Left lung (tissue), 10 donors: ENCODE data around the gene BPIFB2. TPM values are rescaled to one million over a fixed set of nuclear protein-coding genes. Genes with fewer than 3 reads are reported as not detected.

Source experiments
- ATAC-seq: fragments of 200-7000 bp; cut with Tn5 transposase; one replicate; pipeline ENCODE4 v1.9.1; 2020; ENCODE audit warnings: moderate library complexity
- DNase-seq, 4 donors: peaks; one replicate each; pipeline ENCODE4 v3.0.0-alpha.2; 2013 to 2020
- H3K27ac ChIP-seq, 2 donors: fragments of 200-600 bp; sonication (generic) in 1 of 2; one replicate each; pipeline versions ENCODE4 v1.5.0 to v1.8.0; 2020 to 2021
- H3K27me3 ChIP-seq, 2 donors: fragments of 200-600 bp; sonication (generic) in 1 of 2; one replicate each; pipeline versions ENCODE4 v1.5.0 to v1.8.0; 2020 to 2021
- H3K36me3 ChIP-seq, 2 donors: fragments of 200-600 bp; sonication (generic) in 1 of 2; one replicate each; pipeline versions ENCODE4 v1.5.0 to v1.8.0; 2020 to 2021
- H3K4me1 ChIP-seq, 2 donors: fragments of 200-600 bp; one replicate each; pipeline ENCODE4 v1.8.0; 2021
- H3K4me3 ChIP-seq, 2 donors: fragments of 200-600 bp; sonication (generic) in 1 of 2; one replicate each; pipeline versions ENCODE4 v1.5.0 to v1.8.0; 2020 to 2021; ENCODE audit warnings: mild to moderate bottlenecking in 1 of 2
- H3K9me3 ChIP-seq, 2 donors: fragments of 200-600 bp; sonication (generic) in 1 of 2; one replicate each; pipeline versions ENCODE4 v1.5.0 to v1.8.0; 2020 to 2021
- CTCF ChIP-seq, 2 donors: fragments of 200-600 bp; sonication (generic) in 1 of 2; IDR thresholded peaks; one replicate each; pipeline versions ENCODE4 v1.5.0 to v1.8.0; 2021; ENCODE audit warnings: antibody characterized with exemption in 2 of 2
- intact Hi-C, 2 donors: fragments of 100-400 bp; cut with DNase I; formaldehyde crosslinking; loops; one replicate each; pipeline versions ENCODE4 v1.11.2 to v1.14.2; 2022
- polyA plus RNA-seq, 6 donors: library from polyadenylated mRNA; unstranded; fragments of 120-200 nt; gene quantifications; one replicate each; pipeline ENCODE4 v1.2.1, GENCODE V29; 2013; ENCODE audit not compliant: insufficient read length in 6 of 6
- total RNA-seq, 2 donors: library from RNA; stranded (reverse); fragmentation: NEBNext Ultra II Directional; extraction: Animal tissue kit (Norgen Biotek cat#: 25700); gene quantifications; one replicate each; pipeline ENCODE4 v1.2.1, GENCODE V29; 2021
- donor health status: DM: no; HTN: yes; CAD: no.
- donor health status: DM: no; HTN: no; CAD: no.

BPIFB2 gene
- total and polyA plus RNA-seq, 8 donors, result 0.65 TPM; not detected in 7

- ATAC-seq, result no peak
- no peak overlapping the region for H3K27ac ChIP-seq
- no peak for DNase-seq
- intact Hi-C loops, result no loop called here
- no peaks in the 10 kb centered on the region for H3K36me3 ChIP-seq
- H3K4me1 ChIP-seq, result no peaks in the 10 kb centered on the region
- no peaks in the 10 kb centered on the region for H3K27me3 ChIP-seq
- H3K9me3 ChIP-seq, result no peaks in the 10 kb centered on the region
- no peak for TF ChIP-seq CTCF (IDR thresholded peaks at IDR 0.05)
- no peak overlapping the region for H3K4me3 ChIP-seq
Measured at GRCh38 chr20:32979201-32979998, 28.1 kb upstream of the BPIFB2 start.

- H3K4me1 ChIP-seq, result no peaks in the 10 kb centered on the region
- H3K4me3 ChIP-seq, result no peak overlapping the region
- no peaks in the 10 kb centered on the region for H3K9me3 ChIP-seq
- no peaks in the 10 kb centered on the region for H3K36me3 ChIP-seq
- ATAC-seq (no peak), DNase-seq (no peak)
- no peak for TF ChIP-seq CTCF (IDR thresholded peaks at IDR 0.05)
- intact Hi-C loops, result no loop called here
- H3K27ac ChIP-seq, result no peak overlapping the region
- no peaks in the 10 kb centered on the region for H3K27me3 ChIP-seq
Measured at GRCh38 chr20:32980131-32980941, 27.2 kb upstream of the BPIFB2 start.

- no peak for ATAC-seq
- no peak for TF ChIP-seq CTCF (IDR thresholded peaks at IDR 0.05)
Measured at GRCh38 chr20:32980990-32981389, 26.5 kb upstream of the BPIFB2 start.

GRCh38 chr20:32982617-32983458, 24.7 kb upstream of the BPIFB2 start:
- no peaks in the 10 kb centered on the region for H3K4me1 ChIP-seq
- TF ChIP-seq CTCF (IDR thresholded peaks at IDR 0.05), result no peak
- no peaks in the 10 kb centered on the region for H3K27me3 ChIP-seq
- H3K4me3 ChIP-seq, result no peak overlapping the region
- DNase-seq, result no peak
- no peak overlapping the region for H3K27ac ChIP-seq
- no peak for ATAC-seq
- no peaks in the 10 kb centered on the region for H3K9me3 ChIP-seq
- intact Hi-C loops, result no loop called here
- H3K36me3 ChIP-seq, result no peaks in the 10 kb centered on the region

More at GRCh38 chr20:32980990-32981389, 26.5 kb upstream of the BPIFB2 start:
- Histone ChIP-seq H3K36me3 (no peaks in the 10 kb centered on the region), H3K27me3 (no peaks in the 10 kb centered on the region), H3K4me3 (no peak overlapping the region), H3K27ac (no peak overlapping the region), H3K9me3 (no peaks in the 10 kb centered on the region), H3K4me1 (no peaks in the 10 kb centered on the region)
- DNase-seq, result no peak
- intact Hi-C loops, result no loop called here
